Stimulated activated CD8-positive, alpha-beta memory T cell treated with anti-CD3 and anti-CD28 coated beads, Interleukin-7, amount 100 ng/mL, for 24 hours (primary cell): Measurements from ENCODE around the gene SECISBP2L.
"Not testable (repeated sequence)": the region's sequence is repeated elsewhere in the genome, so short reads cannot be mapped to it uniquely, and the experiment has no call there.

Source experiments
- DNase-seq: peaks from one replicate; pipeline ENCODE4 v3.0.0-alpha.2; 2020; ENCODE audit warnings: low read depth

SECISBP2L gene

DNA sequence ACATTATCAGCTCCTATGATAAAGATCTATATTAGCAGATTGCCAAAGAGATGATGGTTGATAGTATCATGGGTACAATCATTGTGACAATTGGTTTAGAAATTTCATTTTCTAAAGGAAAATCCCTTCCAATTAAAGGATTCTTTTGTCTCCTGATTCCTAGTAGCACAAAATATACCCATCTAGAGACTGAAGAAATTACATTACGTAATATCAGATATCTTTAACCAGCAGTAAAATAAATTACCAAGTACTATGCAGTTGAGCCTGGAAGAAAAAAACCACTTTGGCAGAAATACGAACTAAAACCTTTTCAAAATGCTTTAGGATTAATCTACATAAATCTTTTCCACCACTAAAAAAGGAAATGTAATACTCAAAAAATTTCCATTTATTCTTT lies 46.9 kb downstream of the SECISBP2L start:
- no peak for DNase-seq

DNA sequence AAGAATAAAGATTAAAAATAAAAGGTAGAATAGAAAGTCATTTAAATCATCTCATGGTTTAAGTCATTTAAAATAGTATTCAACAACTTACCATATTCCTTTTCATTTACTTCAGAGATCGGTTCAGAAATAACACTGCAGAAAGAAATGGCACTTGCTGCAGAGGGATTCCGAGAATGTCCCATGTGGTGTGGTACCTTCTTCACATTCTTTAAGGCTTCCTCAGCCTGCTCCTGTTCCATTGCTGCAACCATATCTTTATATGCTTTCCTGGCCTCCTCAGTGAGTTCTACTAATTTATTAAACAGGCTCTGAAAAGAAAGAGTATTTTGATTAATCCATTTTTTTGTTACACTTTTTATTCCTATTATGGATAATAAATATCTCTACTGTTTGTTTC lies 50.0 kb downstream of the SECISBP2L start:
- DNase-seq = no peak

DNA sequence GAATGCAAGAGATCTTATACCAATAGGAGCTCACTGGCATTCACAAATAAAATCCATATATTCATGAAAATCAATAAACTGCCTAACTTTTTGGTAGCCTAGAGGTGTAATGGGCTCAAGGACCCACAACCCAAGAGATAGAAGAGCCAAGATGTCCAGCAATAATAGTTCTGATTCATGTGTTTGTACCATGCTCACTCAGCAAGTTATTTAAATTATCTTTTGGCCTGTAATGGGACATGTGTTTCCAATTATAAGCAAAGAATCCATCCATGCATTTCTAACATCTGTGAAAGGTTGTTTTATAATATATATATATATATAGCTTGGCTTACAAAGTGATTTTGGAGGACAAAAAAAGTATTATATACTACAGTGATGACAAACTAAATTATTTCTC lies 52.9 kb downstream of the SECISBP2L start:
- DNase-seq = no peak

DNA sequence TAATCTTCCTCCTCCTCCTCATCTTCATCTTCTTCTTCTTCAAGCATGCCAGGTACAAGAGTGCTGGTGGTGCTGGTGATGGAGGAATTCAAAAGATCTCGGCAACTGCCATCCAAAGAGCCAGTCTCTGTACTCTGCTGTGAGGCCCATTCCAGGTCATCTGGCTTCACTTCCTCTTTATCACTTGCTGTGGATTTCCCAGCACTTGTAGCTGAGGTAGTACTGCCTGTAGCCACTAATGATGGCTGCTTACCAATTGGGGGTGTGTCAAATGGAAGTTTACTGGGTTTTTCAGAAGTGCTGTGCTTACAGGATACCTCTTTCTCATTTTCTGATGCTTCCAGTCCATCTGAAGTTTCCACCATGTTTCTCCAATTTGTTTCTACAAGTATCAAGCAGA lies 53.7 kb downstream of the SECISBP2L start:
- DNase-seq = no peak

DNA sequence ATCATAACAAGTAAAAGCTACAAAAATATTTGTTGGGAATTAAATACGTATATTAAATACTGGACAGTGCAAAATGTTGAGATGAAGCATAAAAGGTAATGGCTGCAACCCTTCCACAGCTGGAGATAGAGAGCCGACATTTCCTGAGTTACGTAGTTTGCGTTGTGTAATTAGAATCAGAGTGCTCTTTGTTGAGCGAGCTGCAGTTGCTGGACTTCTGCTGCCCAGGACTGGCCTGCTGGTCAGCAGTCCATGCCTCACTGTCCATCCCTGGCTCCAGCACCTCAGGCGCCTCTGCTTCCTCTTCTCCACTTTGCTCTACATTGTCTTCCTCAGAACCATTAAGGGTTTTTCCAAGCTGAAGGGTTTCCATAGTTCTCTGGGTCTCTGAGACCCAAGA lies 54.1 kb downstream of the SECISBP2L start:
- DNase-seq = no peak

DNA sequence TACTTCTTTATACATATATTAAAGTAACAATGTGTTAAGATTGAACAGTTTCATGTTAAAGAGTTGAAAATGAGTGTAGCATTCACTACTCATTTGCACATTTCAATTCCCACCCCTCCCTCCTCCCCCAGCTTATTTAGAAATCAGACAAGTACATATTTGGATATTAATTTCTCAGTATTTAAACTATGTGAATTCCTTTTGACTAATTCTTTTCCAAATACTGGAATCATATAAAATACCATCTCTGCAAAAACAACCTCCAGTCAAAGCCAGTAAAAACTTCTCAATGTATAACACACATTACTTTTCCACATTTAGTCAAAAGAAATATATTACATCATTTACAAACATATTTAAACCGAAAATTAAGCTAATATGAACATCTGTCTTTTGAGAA lies 57.1 kb downstream of the SECISBP2L start:
- no peak for DNase-seq

DNA sequence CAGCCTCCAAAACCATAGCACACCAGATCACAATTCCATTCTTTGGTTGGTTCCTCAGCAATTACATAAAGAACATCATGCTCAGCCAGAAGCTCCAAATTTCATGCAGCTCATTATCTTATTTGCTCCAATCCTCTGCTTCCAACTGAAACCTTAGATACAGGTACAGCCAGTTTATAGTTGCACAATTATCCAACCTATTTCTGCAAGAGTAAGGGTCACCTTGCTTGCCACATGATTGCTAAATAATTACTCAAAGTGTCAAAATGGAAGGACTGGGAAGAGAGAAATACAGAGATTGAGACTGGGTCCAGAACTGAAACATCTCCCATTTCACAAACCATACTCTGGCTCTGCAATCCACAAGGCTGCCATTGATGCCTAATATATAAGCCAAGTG lies 59.1 kb downstream of the SECISBP2L start:
- DNase-seq = no peak

DNA sequence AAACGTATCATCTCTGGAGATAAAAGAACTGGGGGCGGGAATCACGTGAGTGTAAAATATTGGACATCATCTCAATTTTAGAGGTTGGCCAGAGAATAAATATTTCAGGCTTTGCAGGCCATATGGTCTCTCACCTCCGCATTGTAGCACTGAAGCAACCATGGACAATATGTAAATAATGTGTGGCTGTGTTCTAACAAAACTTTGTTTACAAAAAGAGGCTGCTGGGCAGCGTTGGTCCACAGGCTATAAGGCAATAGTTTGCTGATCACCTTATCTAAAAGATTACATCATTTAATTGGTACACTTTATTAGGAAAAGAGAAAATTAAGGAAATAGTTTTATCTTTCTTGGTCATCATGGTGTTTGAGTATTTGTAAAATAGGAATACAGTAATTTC lies 60.0 kb downstream of the SECISBP2L start:
- no peak for DNase-seq

DNA sequence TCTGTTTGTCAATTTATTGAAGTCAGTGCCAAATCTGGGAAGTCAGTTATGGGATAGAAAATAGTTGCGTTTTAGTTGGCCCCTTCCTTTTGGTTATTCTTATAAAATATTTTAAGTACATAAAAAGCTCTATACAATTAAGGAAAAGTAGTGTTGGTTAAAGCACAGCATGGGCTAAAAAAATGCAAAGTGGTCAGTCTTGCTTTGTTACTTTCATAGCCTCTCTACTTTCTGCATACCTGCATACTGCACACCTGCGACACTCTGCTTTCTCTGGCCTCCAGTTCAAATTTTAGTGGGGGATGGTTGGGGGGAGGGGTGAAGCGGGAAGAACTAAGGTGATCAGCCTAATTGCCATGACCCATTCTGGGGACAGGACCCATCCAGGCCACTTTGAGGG lies 60.7 kb downstream of the SECISBP2L start:
- no peak for DNase-seq

DNA sequence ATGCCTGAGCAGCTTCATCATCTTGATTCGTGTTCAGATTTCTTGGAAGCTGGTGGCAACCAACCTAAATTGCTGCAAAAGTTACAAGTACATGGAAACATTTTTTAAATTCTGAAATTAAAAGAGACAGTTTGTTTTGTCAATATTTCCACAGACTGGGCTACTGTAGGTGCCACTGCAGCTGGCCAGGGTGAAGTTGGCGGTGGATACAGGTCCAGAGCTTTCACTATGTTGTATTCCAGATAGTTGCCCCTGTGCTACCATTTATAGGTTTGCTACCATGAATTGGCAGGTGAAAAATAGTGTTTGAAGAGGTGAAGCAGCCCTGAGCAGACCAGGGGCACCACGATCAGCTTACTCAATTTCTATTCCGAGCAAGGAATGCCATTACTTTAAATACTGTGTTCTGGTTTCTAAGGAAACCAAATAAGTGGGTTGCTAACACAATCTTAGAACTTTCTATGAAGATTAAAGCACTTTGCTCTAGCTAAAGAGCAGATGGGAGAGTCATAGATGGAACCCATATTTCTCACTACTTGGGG lies 61.4 kb downstream of the SECISBP2L start:
- DNase-seq = no peak

DNA sequence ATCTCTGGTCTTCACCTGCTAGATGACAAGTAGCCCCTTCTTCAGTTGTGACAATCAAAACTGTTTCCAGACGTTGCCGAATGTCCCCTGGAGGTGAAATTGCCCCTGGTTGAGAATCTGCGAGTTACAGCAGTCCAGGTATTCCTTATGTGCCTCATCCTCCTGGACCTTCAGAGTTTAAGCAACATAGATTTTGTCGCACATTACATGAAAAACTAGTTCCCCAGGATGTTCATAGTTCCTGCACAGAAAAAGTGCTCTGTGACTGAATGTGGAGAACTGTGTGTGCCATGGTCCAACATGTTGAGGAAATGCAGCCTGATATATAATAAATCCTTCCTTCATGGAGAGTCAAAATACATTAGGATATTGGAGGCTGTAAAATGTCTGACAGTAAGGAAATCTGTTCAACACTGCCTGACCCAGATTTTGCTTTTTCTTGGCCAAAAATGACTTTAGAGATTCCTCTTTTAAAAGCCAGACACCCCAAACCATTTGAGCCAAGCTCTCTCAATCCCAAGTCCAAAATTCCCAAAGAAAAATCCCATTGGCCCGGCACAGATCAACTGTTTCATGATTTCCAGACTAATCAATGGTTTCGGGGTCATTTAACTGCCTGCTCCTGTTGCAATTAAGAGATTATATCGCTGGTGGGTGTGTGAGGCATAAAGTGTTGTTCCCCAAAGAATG lies 62.1 kb downstream of the SECISBP2L start:
- no peak for DNase-seq

DNA sequence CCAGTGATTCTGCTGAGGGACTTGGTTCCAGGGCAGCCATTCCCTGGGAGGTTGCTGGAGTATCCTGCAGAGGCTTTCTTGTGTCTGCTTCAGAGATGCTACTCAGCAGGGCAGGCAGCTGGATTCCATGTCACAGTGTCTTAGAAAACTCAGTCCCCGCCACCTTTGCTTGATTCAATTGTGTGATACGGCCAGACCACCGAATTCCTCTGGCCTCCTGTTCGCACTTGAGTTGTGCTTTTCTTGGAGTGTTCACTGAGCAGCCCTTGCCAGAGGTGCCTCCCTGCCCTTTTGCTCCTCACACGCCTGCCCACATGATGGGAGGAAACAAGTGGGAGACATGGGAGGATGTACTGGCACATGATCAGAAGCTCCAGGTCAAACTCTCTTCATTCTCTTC lies 62.9 kb downstream of the SECISBP2L start:
- DNase-seq = no peak

DNA sequence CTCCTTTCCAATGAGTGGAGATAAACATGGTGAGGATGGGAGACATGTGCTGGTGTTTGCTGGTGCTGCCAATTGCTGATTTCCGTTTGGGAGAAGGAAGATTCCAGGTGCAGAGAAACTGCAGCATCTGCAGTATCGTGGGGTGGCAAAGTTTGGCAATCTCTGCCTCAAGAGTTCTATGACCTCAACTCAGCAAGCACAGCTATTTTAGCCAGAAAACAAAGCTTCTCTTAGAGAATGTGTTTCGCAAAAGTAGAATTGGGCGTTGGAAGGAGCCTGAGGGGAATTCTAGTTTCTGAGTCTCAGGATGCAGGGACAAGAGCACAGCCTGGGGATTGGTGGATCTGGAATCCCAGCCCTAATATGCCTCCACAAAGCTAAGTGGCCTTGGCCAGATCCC lies 64.3 kb downstream of the SECISBP2L start:
- no peak for DNase-seq

DNA sequence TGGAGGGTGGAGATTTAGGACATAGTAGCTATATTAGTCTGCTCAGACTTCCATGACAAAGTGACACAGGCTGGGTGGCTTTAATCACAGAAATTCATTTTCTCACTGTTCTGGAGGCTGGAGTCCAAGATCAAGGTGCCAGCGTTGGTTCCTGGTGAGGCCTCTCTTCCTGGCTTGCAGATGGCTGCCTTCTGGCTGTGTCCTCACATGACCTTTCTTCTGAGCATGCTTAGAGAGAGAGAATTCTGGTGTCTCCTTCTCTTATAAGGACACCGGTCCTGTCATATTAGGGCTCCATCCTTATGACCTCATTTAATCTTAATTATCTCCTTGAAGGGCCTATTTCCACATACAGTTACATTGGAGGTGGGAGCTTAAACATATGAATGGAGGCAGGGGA lies 67.6 kb downstream of the SECISBP2L start:
- no peak for DNase-seq

DNA sequence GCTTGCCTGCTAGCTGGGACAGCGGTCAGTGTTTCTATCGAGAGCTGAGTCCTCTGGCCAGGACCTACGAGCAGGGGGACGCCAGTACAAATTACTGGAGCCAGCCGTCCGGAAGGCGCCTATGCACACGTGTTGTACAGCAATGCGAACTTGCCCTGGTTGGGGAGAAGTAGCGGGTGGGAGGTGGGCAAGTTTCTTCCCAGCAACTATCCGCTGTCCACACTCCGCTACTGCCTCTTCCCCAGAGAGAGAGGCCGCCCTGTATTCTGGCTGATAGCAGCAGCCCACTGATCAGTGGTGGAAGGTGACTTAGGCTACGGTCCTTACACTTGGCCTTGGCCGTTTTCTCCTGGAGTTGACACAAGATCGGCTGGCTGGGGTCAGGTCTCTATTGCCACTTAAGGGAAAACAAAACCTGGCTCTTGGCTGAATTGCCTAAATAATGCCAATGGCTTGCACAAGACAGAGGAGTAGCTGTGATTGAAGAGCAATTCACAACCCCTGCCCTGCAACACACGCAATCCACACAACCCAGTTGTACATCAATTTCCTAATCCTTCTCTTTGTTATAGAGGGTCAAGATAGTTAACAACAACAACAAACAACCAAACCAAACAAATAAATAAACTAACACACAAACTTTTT lies 69.7 kb downstream of the SECISBP2L start:
- DNase-seq = no peak

DNA sequence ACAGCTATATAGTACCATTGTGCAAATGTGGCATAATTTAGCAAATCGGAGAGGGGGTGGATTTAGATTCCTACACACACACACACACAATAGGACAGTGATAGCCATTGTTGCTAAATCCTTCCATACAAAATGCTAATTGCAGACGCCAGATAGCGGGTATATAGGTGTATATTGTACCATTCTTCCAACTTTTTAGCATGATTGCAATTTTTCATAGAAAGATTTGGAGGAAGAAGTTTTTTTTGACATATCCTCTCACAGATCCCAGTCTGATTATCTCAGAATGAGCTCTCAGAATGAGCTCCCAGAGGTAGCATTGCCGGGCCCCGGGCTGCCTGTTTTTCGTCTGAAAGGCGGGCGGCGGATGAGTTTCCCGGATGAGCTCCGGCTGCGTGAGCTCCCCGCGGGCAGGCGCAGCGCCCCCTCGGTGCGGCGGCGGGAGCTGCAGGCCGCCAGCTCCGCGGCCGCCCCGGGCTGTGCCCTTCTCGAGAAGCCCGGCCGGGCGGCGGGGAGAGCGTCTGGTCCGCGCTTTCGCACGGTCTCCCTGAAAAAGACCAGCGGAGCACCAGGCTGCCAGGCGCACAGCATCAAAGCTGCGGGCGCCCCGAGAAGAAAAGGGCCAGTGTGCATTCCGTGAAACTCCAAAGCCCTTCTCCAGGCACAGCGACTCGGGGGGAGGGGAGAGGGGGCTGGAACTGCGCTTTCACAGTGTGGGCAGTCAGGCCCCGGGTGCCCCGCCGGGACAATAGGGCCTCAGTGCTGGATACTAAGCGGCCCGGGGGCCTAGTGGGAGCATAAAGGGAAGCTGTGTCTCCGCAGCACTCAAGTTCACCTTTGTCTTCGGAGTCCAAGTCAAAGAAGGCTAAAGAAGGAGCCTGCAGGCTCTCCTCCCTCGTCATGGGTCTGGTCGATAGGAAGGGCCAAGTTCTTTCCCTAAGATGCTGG lies 70.5 kb downstream of the SECISBP2L start:
- DNase-seq = peak; percentile 49

DNA sequence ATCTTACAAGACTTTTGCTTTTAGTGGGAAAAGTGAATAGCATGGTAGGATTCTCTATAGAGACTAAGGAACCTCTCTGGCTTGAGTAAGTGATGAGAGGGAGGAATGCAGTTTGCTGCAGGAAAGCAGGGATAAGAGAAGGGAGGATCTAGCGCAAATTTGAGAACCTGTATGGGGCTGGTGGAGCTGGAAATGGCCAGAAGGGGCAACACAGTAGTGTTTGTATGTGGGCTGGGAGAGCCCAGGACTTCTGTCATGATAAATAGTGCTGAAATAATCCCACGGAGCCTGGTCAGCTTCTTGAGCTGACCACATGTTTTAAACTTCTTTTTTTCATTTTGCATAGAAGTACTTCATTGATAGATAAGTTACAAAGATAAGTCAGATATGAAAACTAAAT lies 71.4 kb downstream of the SECISBP2L start:
- DNase-seq = no peak

DNA sequence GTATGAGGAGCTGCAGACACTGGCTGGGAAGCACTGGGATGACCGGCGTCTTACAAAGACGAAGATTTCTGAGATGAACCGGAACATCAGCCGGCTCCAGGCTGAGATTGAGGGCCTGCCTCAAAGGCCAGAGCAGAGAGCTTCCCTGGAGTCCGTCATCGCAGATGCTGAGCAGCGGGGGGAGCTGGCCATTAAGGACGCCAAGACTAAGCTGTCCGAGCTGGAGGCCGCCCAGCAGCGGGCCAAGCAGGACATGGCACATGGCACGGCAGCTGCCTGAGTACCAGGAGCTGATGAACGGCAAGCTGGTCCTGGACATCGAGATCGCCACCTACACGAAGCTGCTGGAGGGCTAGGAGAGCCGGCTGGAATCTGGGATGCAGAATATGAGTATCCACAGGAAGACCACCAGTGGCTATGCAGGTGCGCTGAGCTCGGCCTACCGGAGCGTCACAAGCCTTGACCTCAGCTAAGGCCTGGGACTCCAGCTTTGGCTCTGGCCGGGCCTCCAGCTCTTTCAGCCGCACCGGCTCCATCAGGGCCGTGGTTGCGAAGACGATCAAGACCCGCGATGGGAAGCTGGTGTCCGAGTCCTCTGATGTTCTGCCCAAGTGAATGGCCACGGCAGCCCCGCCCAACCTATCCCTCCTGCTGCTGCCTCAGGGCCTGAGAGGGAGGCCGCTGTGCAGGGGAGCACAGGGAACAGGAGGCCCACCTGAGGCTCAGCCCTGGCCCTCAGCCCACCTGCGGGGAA lies 73.3 kb downstream of the SECISBP2L start:
- no peak for DNase-seq

DNA sequence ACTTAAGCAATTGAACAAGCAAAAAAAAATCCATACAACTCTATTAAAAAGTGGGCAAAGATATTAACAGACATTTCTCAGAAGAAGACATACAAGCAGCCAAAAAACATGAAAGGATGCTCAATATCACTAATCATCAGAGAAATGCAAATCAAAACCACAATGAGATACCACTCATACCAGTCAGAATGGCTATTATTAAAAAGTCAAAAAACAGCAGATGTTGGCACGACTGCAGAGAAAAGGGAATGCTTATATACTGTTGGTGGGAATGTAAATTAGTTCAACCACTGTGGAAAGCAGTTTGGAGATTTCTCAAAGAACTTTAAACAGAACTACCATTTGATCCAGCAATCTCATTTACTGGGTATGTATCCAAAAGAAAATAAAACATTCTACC lies 75.3 kb downstream of the SECISBP2L start:
- not testable (repeated sequence) for DNase-seq

DNA sequence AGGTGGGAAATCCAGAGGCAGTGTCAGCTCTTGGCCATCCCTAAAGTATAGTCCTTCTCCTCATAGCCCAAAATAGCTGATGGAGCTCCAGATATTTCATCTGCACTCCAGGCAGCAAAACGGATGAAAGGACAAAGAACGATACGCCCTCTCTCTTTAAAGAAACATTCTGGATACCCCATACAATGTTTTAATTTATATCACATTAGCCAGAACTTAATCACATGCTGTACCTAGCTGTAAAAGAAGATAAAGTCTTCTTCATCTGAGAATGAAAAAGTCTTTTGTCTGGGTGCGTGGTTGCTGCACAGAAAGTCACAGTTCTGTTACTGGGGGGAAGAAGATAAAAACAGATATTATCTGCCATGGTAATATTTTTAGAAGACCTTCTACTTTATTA lies 78.2 kb downstream of the SECISBP2L start:
- no peak for DNase-seq

DNA sequence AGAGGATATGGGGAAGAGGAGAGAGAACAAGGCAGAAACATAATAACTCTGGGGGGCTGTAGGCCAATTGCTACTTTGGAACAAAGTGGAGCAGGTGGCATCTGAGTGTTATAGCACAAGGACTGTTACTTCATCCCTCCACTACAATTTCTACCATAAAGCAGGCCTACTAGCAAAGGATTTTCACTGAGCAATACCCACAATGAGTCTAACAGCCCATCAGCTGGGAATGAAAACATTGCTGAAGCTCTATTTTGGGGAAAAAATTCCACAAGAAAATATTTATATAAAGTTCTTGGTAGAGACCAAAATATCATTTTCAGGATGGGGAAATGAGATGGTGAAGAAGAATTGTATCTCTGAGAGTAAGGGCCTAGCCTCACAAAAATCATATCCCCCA lies 78.9 kb downstream of the SECISBP2L start:
- no peak for DNase-seq
